CD4-positive, alpha-beta T cell (primary cell): ENCODE results near the gene CELF4. TPM values are rescaled to one million over a fixed set of nuclear protein-coding genes. Genes with fewer than 3 reads are reported as not detected.

Source experiments
- ATAC-seq: fragments of 200-7000 bp; cut with Tn5 transposase; one replicate; pipeline ENCODE4 v1.10.0; 2022; ENCODE audit warnings: mild to moderate bottlenecking; ENCODE audit not compliant: poor library complexity
- CTCF ChIA-PET: fragments of 350-600 bp; sonication (Branson Sonifier 250); formaldehyde crosslinking; loops from one replicate; lab custom pipeline; 2021; ENCODE audit warnings: antibody characterized with exemption, inconsistent platforms; lab: Charles Lee
- POLR2A ChIA-PET: fragments of 350-600 bp; sonication (Branson Sonifier 250); formaldehyde crosslinking; loops from one replicate; lab custom pipeline; 2021; ENCODE audit warnings: antibody characterized with exemption, inconsistent platforms; lab: Charles Lee
- DNase-seq, 14 experiments: peaks; one replicate each; pipeline ENCODE4 v3.0.0-alpha.2; 2013 to 2020; ENCODE audit warnings: mixed read lengths in 2 of 14
- H3K27ac ChIP-seq, 2 donors: one replicate each; pipeline versions ENCODE4 v1.5.1 to v1.7.0; 2013; ENCODE audit warnings: low read length in 2 of 2, low read depth in 1 of 2, mild to moderate bottlenecking in 1 of 2
- H3K27me3 ChIP-seq, 2 experiments: 1 replicate in 1 of 2; 2 replicates in 1 of 2; pipeline versions ENCODE4 v1.6.1 to v1.7.0; 2013; ENCODE audit warnings: low read length in 2 of 2, control low read depth in 1 of 2, mild to moderate bottlenecking in 1 of 2, moderate library complexity in 1 of 2; ENCODE audit not compliant: insufficient read depth in 2 of 2, control insufficient read depth in 1 of 2
- H3K36me3 ChIP-seq: one replicate; pipeline ENCODE4 v1.6.1; 2013; ENCODE audit warnings: low read length, control low read depth; ENCODE audit not compliant: insufficient read depth
- H3K4me1 ChIP-seq: one replicate; pipeline ENCODE4 v1.6.1; 2013; ENCODE audit warnings: low read length, control low read depth; ENCODE audit not compliant: insufficient read depth
- H3K4me3 ChIP-seq: one replicate; pipeline ENCODE4 v1.5.1; 2013; ENCODE audit warnings: mild to moderate bottlenecking, low read length, moderate library complexity
- H3K9me3 ChIP-seq, 2 experiments: 1 replicate in 1 of 2; 2 replicates in 1 of 2; pipeline versions ENCODE4 v1.6.1 to v1.7.0; 2013; ENCODE audit warnings: low read length in 2 of 2, mild to moderate bottlenecking in 2 of 2, control low read depth in 1 of 2, moderate library complexity in 1 of 2; ENCODE audit not compliant: control insufficient read depth in 1 of 2, insufficient read depth in 1 of 2
- H3K27ac Mint-ChIP-seq: one replicate; pipeline ENCODE4 v1.8.0; 2020; ENCODE audit warnings: mixed read lengths
- H3K27me3 Mint-ChIP-seq: one replicate; pipeline ENCODE4 v1.8.0; 2021; ENCODE audit warnings: mixed read lengths
- H3K36me3 Mint-ChIP-seq: one replicate; pipeline ENCODE4 v1.8.0; 2021; ENCODE audit warnings: low read depth, mixed read lengths
- H3K4me1 Mint-ChIP-seq: one replicate; pipeline ENCODE4 v1.8.0; 2021; ENCODE audit warnings: low read depth, mixed read lengths
- H3K4me3 Mint-ChIP-seq: one replicate; pipeline ENCODE4 v1.8.0; 2020; ENCODE audit warnings: mild to moderate bottlenecking, mixed read lengths
- H3K9me3 Mint-ChIP-seq: one replicate; pipeline ENCODE4 v1.8.0; 2020; ENCODE audit warnings: mixed read lengths
- intact Hi-C, 2 experiments: fragments of 100-400 bp; cut with DNase I in 1 of 2; cut with micrococcal nuclease in 1 of 2; formaldehyde crosslinking; loops; one replicate each; pipeline versions ENCODE4 v1.15.1 to v1.9.0; 2023 to 2025; cut with DNase I, micrococcal nuclease
- total RNA-seq, 174 experiments: library from RNA in 2 of 174; stranded (reverse) in 2 of 174; gene quantifications; one replicate each; pipeline ENCODE4 v1.2.3 and lab custom pipeline; 2021 to 2026
- TF ChIP-seq, protein P1 (sequence below): fragments of 200-600 bp; IDR thresholded peaks from one replicate; pipeline ENCODE4 v1.8.0; 2022; ENCODE audit warnings: antibody characterized with exemption, mild to moderate bottlenecking

Gene CELF4
- total RNA-seq, 2 experiments from 2014 or later = not detected

GRCh38 chr18:37567994-37568359 lies 2.4 kb upstream of the CELF4 start:
- peaks cover 14% of the 10 kb centered on the region for H3K4me1 Mint-ChIP-seq
- no peaks in the 10 kb centered on the region for H3K36me3 Mint-ChIP-seq
- ChIA-PET CTCF (no interaction called here), POLR2A (no interaction called here)
- H3K27ac Mint-ChIP-seq = no peak overlapping the region
- TF ChIP-seq, protein P1, sequence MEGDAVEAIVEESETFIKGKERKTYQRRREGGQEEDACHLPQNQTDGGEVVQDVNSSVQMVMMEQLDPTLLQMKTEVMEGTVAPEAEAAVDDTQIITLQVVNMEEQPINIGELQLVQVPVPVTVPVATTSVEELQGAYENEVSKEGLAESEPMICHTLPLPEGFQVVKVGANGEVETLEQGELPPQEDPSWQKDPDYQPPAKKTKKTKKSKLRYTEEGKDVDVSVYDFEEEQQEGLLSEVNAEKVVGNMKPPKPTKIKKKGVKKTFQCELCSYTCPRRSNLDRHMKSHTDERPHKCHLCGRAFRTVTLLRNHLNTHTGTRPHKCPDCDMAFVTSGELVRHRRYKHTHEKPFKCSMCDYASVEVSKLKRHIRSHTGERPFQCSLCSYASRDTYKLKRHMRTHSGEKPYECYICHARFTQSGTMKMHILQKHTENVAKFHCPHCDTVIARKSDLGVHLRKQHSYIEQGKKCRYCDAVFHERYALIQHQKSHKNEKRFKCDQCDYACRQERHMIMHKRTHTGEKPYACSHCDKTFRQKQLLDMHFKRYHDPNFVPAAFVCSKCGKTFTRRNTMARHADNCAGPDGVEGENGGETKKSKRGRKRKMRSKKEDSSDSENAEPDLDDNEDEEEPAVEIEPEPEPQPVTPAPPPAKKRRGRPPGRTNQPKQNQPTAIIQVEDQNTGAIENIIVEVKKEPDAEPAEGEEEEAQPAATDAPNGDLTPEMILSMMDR = no peak
- H3K9me3 ChIP-seq = peaks cover 0 to 19% of the 10 kb centered on the region in 2 experiments
- no peak overlapping the region for H3K4me3 ChIP-seq
- ATAC-seq (no peak), DNase-seq (no peak)
- H3K27ac ChIP-seq = no peak overlapping the region
- H3K36me3 ChIP-seq = no peaks in the 10 kb centered on the region
- H3K27me3 ChIP-seq = peaks cover 51 to 66% of the 10 kb centered on the region in 2 experiments
- H3K4me3 Mint-ChIP-seq = peak overlapping the region; percentile 58
- peaks cover 77% of the 10 kb centered on the region for H3K27me3 Mint-ChIP-seq
- no peaks in the 10 kb centered on the region for H3K9me3 Mint-ChIP-seq
- H3K4me1 ChIP-seq = peaks cover 8% of the 10 kb centered on the region
- intact Hi-C loops = no loop called here

DNA sequence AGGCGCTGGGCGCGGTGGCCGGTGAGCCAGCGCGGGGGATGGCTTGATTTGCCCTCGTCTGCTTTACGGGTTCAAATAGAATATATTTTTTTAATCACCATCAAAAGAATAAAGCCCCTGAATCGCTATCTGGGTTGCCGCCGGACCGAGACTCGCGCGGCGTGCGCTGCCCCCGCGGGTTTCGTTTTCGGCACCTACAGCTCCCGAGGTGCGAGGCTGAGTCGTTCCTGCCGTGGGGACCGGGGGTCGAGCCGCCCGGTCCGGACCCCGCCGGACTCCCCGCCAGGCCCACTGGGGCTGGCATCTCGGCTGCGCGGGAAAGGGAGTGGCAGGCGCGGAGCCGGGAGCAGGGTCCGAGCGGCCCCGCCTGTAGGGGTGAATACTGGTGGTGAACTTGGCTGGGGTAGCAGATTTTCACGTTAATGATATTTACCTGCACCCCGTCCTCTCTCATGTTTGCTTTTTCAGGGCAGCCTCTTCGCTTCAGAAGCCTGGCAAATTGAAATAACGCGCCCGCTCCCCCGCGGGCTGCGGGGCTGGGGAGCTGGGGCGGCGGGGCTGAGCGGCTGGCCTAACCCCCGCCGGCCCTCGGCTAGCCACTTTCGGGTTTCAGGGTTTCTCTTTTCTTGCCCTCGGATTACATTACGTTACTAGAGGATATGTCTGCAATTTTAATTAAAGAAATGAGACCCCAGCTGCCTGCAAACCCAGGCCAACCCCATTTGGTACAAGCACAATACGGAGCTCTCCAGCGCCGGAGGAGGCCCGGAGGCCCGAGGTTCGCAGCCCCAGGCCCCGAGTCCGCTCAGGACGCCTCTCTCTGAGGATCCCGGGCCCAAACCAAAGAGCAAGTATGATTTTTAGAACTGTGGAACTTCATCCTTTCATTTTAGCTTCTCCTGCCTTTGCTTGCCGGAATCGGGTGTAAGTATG lies 1.7 kb upstream of the CELF4 start:
- intact Hi-C loops = no loop called here
- POLR2A ChIA-PET = no interaction called here
- Mint-ChIP-seq H3K4me1 (peaks cover 14% of the 10 kb centered on the region), H3K36me3 (no peaks in the 10 kb centered on the region), H3K9me3 (no peaks in the 10 kb centered on the region), H3K27ac (no peak overlapping the region), H3K4me3 (peak overlapping the region; percentile 58), H3K27me3 (peaks cover 75% of the 10 kb centered on the region)
- peaks cover 51 to 67% of the 10 kb centered on the region in 2 experiments for H3K27me3 ChIP-seq
- DNase-seq (no peak), ATAC-seq (no peak)
- H3K9me3 ChIP-seq = peaks cover 0 to 15% of the 10 kb centered on the region in 2 experiments
- H3K4me3 ChIP-seq = no peak overlapping the region
- TF ChIP-seq, protein P1 = no peak
- H3K27ac ChIP-seq = no peak overlapping the region
- H3K4me1 ChIP-seq = peaks cover 8% of the 10 kb centered on the region
- CTCF ChIA-PET = no interaction called here
- no peaks in the 10 kb centered on the region for H3K36me3 ChIP-seq

GRCh38 chr18:37566479-37567060 lies 972 bp upstream of the CELF4 start:
- ATAC-seq (no peak), DNase-seq (no peak)
- no peak overlapping the region for H3K4me3 ChIP-seq
- no peaks in the 10 kb centered on the region for H3K36me3 Mint-ChIP-seq
- H3K9me3 ChIP-seq = peaks cover 0 to 15% of the 10 kb centered on the region in 2 experiments
- no peak overlapping the region for H3K27ac ChIP-seq
- TF ChIP-seq, protein P1 = no peak
- H3K27me3 ChIP-seq = peaks cover 51 to 70% of the 10 kb centered on the region in 2 experiments
- peaks cover 83% of the 10 kb centered on the region for H3K27me3 Mint-ChIP-seq
- intact Hi-C loops = no loop called here
- CTCF ChIA-PET = no interaction called here
- POLR2A ChIA-PET = no interaction called here
- H3K9me3 Mint-ChIP-seq = no peaks in the 10 kb centered on the region
- peaks cover 14% of the 10 kb centered on the region for H3K4me1 Mint-ChIP-seq
- peak overlapping the region; percentile 66 for H3K4me3 Mint-ChIP-seq
- no peaks in the 10 kb centered on the region for H3K36me3 ChIP-seq
- H3K27ac Mint-ChIP-seq = no peak overlapping the region
- H3K4me1 ChIP-seq = peaks cover 8% of the 10 kb centered on the region
